Stimulated activated CD8-positive, alpha-beta memory T cell treated with anti-CD3 and anti-CD28 coated beads, Interleukin-12 subunit alpha, Interleukin-12 subunit beta, amount 100 ng/mL, for 1 hour (primary cell): ENCODE results near the gene SLC37A2.
"Not testable (repeated sequence)": the region's sequence is repeated elsewhere in the genome, so short reads cannot be mapped to it uniquely, and the experiment has no call there.

Source experiments
- DNase-seq: peaks from one replicate; pipeline ENCODE4 v3.0.0-alpha.2; 2020; ENCODE audit warnings: low read depth

Gene SLC37A2

GRCh38 chr11:125062931-125063428 is at the start of gene SLC37A2:
SLC37A2 (plus strand) TSS chr11:125063305; CDS start chr11:125063368, 63 bp downstream.
- DNase-seq = no peak

DNA sequence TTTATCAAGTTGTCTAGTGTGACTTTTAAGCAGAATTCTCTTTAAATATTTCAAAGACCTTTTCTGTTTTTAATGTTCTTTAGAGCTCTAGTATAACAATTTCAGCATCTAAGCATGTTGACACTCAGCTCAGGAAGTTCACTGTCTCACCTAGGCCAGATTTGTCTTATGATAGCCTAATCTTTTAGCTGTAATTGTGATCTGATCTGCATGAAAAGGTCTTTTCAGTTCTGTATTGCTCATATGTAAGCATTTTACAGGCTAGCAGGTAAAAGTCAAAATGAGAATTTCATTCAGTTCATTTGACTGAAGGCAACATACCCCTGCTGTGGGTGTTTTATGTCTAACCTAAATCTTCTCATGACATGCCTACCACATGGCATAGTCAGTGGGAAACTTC is 46.7 kb upstream of the SLC37A2 start:
- DNase-seq = no peak

- no peak for DNase-seq
Measured at GRCh38 chr11:125020342-125020741, 42.8 kb upstream of the SLC37A2 start.

DNA sequence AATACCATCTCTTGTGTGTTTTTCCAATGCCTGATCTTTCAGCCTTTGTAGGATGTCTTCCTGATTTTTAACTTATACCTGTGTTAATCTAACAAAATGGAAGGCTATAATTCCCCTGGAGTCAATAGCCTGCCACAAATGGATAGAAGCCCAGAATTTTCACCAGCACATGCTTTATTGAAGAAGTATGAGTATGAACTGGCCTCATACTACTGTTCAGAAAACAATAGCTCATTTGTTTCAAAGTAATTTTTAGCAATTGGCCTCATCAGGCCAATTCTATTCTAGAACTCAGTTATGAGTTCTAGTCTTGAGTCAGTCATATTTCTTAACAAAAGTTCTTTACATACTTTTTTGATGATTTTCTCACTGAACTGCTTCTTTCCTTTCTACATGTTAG is 40.6 kb upstream of the SLC37A2 start:
- DNase-seq = no peak

DNA sequence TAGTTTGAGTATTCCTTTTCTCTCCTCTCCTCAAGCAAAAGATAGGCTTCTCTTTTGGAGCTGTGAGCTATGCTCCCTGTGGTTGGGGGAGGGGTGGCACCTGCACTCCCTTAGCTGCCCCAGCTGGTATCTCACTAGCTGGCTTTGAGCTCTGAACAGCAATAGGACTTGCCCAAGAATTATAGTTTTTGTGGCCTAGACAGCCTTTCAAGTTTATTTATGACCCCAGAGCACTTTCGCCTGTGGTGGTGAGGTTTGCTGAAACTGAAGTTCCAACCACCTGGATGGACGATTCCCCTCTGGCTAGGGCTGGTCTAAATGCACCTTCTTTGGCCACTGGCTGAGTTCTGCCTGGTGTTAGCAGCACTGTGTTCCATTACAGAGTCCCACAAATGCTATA is 37.1 kb upstream of the SLC37A2 start:
- no peak for DNase-seq

DNA sequence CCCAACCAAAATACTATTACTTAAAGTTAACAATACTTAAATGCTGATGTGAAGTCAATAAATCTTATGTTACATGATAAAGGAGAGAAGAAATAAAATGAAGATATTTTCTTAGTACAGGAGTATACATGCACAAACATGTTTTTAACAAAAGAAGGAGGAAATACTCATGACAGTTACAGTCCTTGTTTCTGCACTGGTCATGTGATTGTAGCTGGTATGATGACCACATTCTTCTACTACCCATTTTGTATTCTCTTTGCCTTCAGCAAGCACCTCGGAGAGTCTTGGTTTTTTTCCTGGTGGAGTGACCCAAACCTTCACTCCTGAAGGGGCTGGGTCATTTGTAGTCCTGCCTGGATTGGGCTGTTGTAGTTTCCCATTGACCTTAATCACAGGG is 33.7 kb upstream of the SLC37A2 start:
- DNase-seq = not testable (repeated sequence)

- DNase-seq = no peak
Measured at GRCh38 chr11:125036933-125037332, 26.2 kb upstream of the SLC37A2 start.

DNA sequence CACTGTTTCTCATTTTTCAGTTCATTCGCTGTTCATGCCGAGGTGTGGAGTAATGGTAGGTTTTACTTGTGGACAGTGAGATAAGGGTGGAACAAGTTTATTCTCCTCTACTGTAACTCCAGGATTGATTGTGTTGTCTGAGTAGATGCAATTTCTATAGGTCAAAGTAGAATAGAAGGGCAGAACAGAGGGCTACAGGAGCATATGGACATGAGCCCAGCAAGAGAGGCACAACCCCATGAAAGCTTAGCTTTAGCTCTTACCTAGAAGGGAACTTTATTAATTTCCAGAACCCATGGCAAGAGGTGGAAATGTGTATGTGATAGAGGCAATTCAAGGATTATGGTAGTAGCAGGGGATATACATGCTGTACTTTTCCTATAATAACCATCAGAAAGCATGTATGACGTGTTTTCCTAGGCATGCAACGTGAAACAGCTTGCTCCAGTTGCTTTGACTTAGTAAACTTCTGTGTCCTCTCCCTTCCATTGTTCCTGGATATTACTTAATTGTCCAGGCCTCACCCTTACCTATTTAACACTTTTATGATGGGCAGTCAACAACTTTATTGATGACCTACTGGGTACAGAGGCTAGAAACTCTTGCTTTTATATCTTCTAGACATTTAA is 13.8 kb upstream of the SLC37A2 start:
- DNase-seq = no peak

- no peak for DNase-seq
Measured at GRCh38 chr11:125052047-125052446, 11.1 kb upstream of the SLC37A2 start.

GRCh38 chr11:125053167-125053566 is 9.9 kb upstream of the SLC37A2 start:
- DNase-seq = no peak

DNA sequence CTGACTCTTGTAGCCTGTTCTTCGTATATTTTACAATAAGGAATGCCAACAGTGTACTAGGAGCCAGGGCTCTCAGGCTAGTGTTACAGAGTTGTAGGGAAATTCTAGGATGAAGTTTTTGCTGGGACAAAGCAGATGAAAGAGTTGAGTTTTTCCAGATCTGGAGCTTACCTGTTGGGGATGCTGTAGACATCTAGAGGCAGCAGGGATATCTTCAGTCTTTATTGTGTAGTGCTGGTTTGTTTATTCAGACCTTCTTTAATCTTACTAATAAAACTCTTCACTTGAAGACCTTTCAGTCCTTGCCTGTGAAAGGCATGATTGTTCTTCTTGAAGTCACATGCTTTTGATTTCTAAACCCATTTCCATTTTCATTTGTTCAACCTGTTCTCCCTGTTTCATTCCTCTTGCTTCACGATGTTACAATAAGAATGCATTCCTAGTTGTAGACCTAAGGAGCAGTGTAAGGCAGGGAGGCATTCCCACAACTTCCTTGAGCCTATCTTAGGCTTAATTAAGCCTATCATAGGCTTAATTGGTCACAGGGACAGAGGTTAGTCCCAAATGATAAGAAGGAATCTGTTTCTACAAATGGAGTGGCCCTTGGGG is 7.9 kb upstream of the SLC37A2 start:
- no peak for DNase-seq

DNA sequence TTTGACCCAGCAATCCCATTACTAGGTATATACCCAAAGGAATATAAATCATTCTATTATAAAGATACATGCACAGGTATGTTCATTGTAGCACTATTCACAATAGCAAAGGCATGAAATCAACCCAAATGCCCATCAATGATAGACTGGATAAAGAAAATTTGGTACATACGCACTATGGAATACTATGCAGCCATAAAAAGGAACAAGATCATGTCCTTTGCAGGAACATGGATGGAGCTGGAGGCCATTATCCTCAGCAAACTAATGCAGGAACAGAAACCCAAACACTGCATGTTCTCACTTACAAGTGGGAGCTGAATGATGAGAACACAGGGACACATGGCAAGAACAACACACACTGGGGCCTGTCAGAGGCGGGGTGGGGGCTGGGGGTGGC is 7.0 kb upstream of the SLC37A2 start:
- DNase-seq = not testable (repeated sequence)

DNA sequence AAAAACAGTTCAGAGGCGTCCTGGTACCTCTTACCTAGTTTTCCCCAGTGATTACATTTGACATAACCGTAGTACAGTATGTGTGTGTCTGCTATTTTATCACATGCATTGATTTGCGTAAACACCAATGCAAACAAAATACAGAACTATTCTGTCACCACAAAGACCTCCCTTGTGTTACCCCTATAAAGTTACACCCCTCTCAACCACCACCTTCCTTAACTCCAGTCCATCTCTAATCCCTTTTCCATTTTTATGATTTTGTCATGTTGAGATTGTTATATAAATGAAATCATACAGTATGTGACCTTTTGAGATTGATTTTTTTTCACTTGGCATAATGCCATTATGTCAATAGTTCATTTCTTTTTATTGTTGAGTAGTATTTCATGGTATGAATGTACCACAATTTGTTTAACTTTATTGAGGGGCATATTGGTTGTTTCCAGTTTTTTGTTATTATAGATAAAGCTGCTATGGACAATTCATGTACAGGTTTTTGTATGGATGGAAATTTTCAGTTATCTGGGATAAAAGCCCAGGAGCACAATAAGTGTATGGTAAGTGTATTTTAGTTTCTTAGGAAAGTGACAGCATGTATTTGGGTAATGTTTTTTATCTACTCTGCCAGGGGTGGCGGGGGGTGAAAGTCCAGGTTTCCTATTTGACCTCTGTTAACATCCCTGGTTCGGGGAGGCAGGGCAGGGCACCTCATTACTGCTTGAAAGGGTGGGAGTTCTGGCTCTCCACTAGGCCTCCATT is 6.0 kb upstream of the SLC37A2 start:
- no peak for DNase-seq

DNA sequence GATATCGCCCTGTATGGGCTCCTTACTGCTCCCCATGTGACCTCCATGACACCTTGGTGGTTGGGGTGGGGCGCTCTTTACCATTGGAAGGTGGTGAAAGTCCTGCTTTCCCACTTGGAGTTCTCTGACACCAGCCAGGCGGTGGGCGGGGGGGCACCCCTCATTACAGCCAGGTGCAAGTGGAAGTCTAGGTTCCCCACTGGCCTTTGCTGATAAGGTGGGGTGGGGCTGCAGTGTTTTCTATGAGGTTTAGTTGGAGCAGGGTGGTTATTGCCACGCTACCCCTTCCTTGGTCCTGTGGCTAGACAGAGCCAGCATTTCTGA is 5.5 kb upstream of the SLC37A2 start:
- DNase-seq = no peak

DNA sequence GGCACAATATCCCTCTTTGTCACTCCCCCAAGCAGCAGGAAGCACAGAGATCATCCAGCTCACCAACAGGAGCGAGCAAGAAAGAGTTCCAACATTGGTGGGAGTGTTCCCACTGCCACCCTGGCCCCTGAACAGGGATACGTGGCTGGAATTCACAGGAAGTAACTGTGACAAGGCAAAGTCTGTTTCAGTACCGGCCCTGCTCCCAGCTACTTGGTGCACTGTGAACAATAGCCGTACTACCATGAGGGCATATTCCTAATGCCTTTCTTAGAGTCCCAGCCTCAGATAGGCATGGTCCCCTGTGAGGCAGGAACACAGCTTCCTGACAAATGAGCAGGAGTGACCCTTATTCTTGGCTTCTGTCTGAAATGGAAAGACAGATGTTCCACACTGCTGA is 1.8 kb upstream of the SLC37A2 start:
- DNase-seq = no peak

GRCh38 chr11:125062218-125062930 is 731 bp upstream of the SLC37A2 start:
- DNase-seq = no peak

DNA sequence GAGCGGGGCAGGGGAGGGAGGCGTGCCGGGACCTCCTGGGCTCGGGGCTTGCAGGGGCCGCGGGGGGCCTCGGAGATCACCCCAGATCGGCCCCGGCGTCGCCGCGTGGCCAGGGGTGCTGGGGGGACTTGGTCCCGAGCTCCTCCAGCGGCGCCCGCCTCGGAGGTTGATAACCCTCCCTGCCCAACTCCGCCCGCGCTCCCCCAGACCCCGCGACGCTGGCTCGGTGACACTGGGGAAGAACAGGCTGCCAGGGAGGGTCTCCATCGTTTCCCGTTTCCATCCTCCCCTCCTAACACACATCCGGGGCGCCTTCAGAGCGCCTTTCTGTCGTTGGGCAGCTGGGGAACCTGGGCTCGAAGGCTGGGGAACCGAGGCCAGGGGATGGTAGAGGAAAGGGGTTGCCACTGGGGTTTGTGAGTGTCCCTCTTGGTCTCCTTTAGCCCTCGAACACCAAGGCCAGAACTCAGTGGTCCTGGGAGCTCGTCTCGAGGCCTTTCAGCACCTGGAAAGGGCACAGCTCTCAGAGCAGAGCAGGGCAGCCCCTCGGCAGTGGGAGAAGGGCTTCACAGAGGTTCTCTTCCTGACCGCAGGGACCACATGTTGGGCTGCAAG is 431 bp downstream of the SLC37A2 start:
- no peak for DNase-seq

DNA sequence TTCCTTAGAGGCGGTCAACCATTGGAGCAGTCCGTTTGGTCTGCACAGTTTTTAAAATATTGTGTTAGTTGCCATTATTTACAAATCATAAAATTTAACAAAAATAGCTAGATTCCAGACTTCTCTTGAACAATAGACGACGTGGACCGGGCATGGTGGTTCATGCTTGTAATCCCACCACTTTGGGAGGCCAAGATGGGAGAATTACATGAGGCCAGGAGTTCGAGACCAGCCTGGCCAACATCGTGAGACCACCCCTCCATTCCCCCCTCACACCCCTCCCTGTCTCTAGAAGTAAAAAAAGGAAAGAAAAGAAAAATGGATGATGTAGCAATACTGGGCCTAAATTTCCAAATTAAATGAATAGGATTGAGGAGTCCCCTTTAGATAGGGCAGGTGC is 965 bp downstream of the SLC37A2 start:
- DNase-seq = no peak

GRCh38 chr11:125068368-125068767 is 5.3 kb downstream of the SLC37A2 start:
- DNase-seq = no peak

- no peak for DNase-seq
Measured at GRCh38 chr11:125069008-125069407, 5.9 kb downstream of the SLC37A2 start.

DNA sequence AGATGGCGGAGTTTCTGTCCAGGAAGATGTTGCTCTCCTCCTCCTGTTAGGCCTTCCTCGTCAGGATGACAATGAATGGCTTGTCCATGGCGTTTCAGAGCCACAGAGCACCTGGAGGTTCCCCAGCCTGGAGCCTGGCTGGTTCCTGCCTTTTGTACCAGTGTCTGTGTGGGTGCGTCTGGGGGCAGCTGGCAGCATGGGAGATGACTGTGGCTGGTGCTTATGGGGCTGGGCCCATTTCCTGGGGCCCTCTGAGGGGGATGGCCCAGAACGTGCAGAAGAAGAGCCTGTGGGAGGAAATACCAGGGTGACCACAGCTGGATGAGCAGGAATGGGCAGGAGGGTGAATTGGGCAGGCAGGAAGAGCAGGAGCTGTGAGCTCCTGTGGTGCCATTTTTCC is 6.7 kb downstream of the SLC37A2 start:
- no peak for DNase-seq

- DNase-seq = no peak
Measured at GRCh38 chr11:125070699-125071254, 7.7 kb downstream of the SLC37A2 start.
